ENCODE results near the gene RRP1. TPM values are rescaled to one million over a fixed set of nuclear protein-coding genes. Genes with fewer than 3 reads are reported as not detected.

RRP1 gene
- total and polyA plus RNA-seq, 10 of the 15 experiments (the other 5 are each of a cell fraction or from before 2014, with no cell fraction given): 0.34 to 70.8 (median 35.1) TPM

- TF ChIP-seq ZBTB40 (IDR thresholded peaks at IDR 0.05; ENCODE audit: borderline replicate concordance): no peak
- TF ChIP-seq BACH1 (IDR thresholded peaks at IDR 0.05; ENCODE audit: borderline replicate concordance): no peak; the same call in 1 of the 2 replicates
- no peak for TF ChIP-seq IRF3 (IDR thresholded peaks at IDR 0.05)
These were observed 16.8 kb downstream of the RRP1 start (continued) for GRCh38 chr21:43806017-43806710.

GRCh38 chr21:43808367-43808766 is 19.0 kb downstream of the RRP1 start:
- CTCF ChIA-PET: interaction anchor here (0.7 to 4.5 kb wide), 5 partner anchors 59 to 669 kb away, joined by 3 to 39 read pairs (median 5); no protein-coding TSS in a partner anchor
- in situ Hi-C loops (cut with MboI) (loop anchor here (5.0 kb wide), 2 partner anchors 114 to 169 kb away; no protein-coding TSS in a partner anchor), intact Hi-C loops (cut with micrococcal nuclease; ENCODE audit: unreplicated experiment) (no loop called here)
- Histone ChIP-seq H3K4me1 (ENCODE audit: control insufficient read depth, insufficient read depth, low read length) (peaks cover 60% of the 10 kb centered on the region), H3K9me3 (replicated peaks; ENCODE audit: control insufficient read depth, insufficient read depth, low read length) (no peaks in the 10 kb centered on the region), H3K4me2 (ENCODE audit: control insufficient read depth, insufficient read depth) (no peak overlapping the region), H3K27me3 (replicated peaks in 1 of 2; ENCODE audit: control insufficient read depth in 2 of 2, insufficient read depth in 2 of 2, low read length in 1 of 2) (no peaks in the 10 kb centered on the region), H3K4me3 (no peak overlapping the region), H2AFZ (ENCODE audit: control insufficient read depth, low read depth, low read length) (no peak overlapping the region), H3K79me2 (ENCODE audit: control insufficient read depth, insufficient read depth, low read length) (peaks cover 7% of the 10 kb centered on the region), H3K36me3 (ENCODE audit: control insufficient read depth in 2 of 2, insufficient read depth in 2 of 2, low read length in 1 of 2) (peaks cover 0 to 13% of the 10 kb centered on the region in 2 experiments; a peak in 3 of 4 replicates), H3K9ac (ENCODE audit: control insufficient read depth, insufficient read depth, low read length) (no peak overlapping the region), H4K20me1 (ENCODE audit: control insufficient read depth, insufficient read depth) (no peaks in the 10 kb centered on the region), H3K27ac (ENCODE audit: control insufficient read depth, insufficient read depth) (no peak overlapping the region)
- FAIRE-seq: no peak
- 90% methylated on average over 18 of the region's 18 CpGs for WGBS (ENCODE audit: insufficient coverage, insufficient replicate concordance, low lambda C conversion rate, missing lambda C conversion rate)
- DNase-seq (ENCODE audit: low read depth, low spot score): no peak
- no peak for ATAC-seq
- BruUV-seq (replicated peaks): no TSS peak
- POLR2A ChIA-PET: interaction anchor here (0.7 kb wide), 1 partner anchor 113 kb away, joined by 4 read pairs; no protein-coding TSS in a partner anchor
- SMC1A ChIA-PET (ENCODE audit: uncharacterized antibody, unreplicated experiment): interaction anchor here (0.7 to 3.3 kb wide), 4 partner anchors 60 to 167 kb away, joined by 3 to 16 read pairs (median 4); no protein-coding TSS in a partner anchor
- RAD21 ChIA-PET (ENCODE audit: unreplicated experiment): interaction anchor here (0.6 to 1.2 kb wide), 3 partner anchors 80 to 134 kb away, joined by 3 to 4 read pairs (median 4); no protein-coding TSS in a partner anchor
- TF ChIP-seq BCL11A (IDR thresholded peaks at IDR 0.05; ENCODE audit: low read depth, low read length): no peak
- TF ChIP-seq POLR2A (IDR thresholded peaks at IDR 0.05; ENCODE audit: low read depth, low read length): no peak
- no peak for TF ChIP-seq E2F8 (IDR thresholded peaks at IDR 0.05; ENCODE audit: low read depth, partially characterized antibody)
- TF ChIP-seq RELB (IDR thresholded peaks at IDR 0.05; ENCODE audit: low read depth): no peak
- TF ChIP-seq NFIC (IDR thresholded peaks at IDR 0.05; ENCODE audit: low read depth, low read length): no peak
- no peak for TF ChIP-seq MEF2B (IDR thresholded peaks at IDR 0.05; ENCODE audit: partially characterized antibody, poor library complexity, severe bottlenecking)
- no peak for TF ChIP-seq DPF2 (IDR thresholded peaks at IDR 0.05)
- no peak for TF ChIP-seq POLR2AphosphoS2 (IDR thresholded peaks at IDR 0.05; ENCODE audit: low read depth, low read length)

All from GM12878 (cell line).